GM21786 (cell line): Measurements from ENCODE around the gene GPSM1.
"Not testable (repeated sequence)": the region's sequence is repeated elsewhere in the genome, so short reads cannot be mapped to it uniquely, and the experiment has no call there.

Source experiments
- ATAC-seq: cut with Tn5 transposase; IDR thresholded peaks from one replicate; pipeline ENCODE4 v1.9.1; 2021; ENCODE audit not compliant: unreplicated experiment

Gene GPSM1

GRCh38 chr9:136316896-136317676, 10.3 kb upstream of the GPSM1 start:
- ATAC-seq = no peak

- ATAC-seq = no peak
Measured at GRCh38 chr9:136317695-136318094, 9.6 kb upstream of the GPSM1 start.

- ATAC-seq = no peak
Measured at GRCh38 chr9:136318111-136318775, 9.1 kb upstream of the GPSM1 start.

- no peak for ATAC-seq
Measured at GRCh38 chr9:136318776-136319241, 8.5 kb upstream of the GPSM1 start.

GRCh38 chr9:136319244-136319643, 8.1 kb upstream of the GPSM1 start:
- ATAC-seq = not testable (repeated sequence)

GRCh38 chr9:136319955-136320354, 7.4 kb upstream of the GPSM1 start:
- ATAC-seq = not testable (repeated sequence)

GRCh38 chr9:136320972-136321371, 6.4 kb upstream of the GPSM1 start:
- ATAC-seq = not testable (repeated sequence)

GRCh38 chr9:136321561-136321960, 5.8 kb upstream of the GPSM1 start:
- ATAC-seq = no peak

- no peak for ATAC-seq
Measured at GRCh38 chr9:136322756-136323330, 4.5 kb upstream of the GPSM1 start.

GRCh38 chr9:136323371-136323789, 4.0 kb upstream of the GPSM1 start:
- ATAC-seq = no peak

GRCh38 chr9:136324501-136325300, 2.6 kb upstream of the GPSM1 start:
- no peak for ATAC-seq

- no peak for ATAC-seq
Measured at GRCh38 chr9:136325358-136325757, 2.0 kb upstream of the GPSM1 start.

GRCh38 chr9:136326061-136326760, 1.1 kb upstream of the GPSM1 start:
- ATAC-seq = no peak

- no peak for ATAC-seq
Measured at GRCh38 chr9:136326761-136327303, 507 bp upstream of the GPSM1 start.

- no peak for ATAC-seq
Measured at GRCh38 chr9:136328011-136328621, 777 bp downstream of the GPSM1 start.

- no peak for ATAC-seq
Measured at GRCh38 chr9:136328622-136329041, 1.3 kb downstream of the GPSM1 start.

- ATAC-seq = no peak
Measured at GRCh38 chr9:136329211-136329627, 1.9 kb downstream of the GPSM1 start.

- no peak for ATAC-seq
Measured at GRCh38 chr9:136329636-136330405, 2.5 kb downstream of the GPSM1 start.

GRCh38 chr9:136330406-136330990, 3.2 kb downstream of the GPSM1 start:
- ATAC-seq = no peak
